ENCODE data around the gene XPA.

DNA sequence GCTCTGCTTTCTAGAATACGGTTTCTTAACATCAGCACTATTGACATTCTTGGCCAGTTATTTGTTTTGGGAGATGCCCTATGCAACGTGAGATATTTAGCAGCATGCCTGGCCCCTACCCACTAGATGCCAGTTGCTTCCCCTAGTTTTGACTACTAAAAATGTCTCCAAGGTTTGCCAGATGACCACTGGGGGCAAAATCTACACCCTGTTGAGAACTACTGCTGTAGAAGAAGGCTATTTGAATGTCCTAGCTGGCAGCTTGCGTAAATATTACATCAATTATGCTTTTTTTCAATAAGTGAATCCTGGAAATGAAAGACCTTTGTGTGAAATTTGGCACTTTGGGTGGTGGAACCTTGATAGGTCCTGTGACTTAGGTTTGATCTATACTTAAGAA, 58.5 kb downstream of the XPA start:
- TF ChIP-seq, protein P1, sequence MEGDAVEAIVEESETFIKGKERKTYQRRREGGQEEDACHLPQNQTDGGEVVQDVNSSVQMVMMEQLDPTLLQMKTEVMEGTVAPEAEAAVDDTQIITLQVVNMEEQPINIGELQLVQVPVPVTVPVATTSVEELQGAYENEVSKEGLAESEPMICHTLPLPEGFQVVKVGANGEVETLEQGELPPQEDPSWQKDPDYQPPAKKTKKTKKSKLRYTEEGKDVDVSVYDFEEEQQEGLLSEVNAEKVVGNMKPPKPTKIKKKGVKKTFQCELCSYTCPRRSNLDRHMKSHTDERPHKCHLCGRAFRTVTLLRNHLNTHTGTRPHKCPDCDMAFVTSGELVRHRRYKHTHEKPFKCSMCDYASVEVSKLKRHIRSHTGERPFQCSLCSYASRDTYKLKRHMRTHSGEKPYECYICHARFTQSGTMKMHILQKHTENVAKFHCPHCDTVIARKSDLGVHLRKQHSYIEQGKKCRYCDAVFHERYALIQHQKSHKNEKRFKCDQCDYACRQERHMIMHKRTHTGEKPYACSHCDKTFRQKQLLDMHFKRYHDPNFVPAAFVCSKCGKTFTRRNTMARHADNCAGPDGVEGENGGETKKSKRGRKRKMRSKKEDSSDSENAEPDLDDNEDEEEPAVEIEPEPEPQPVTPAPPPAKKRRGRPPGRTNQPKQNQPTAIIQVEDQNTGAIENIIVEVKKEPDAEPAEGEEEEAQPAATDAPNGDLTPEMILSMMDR (conservative IDR thresholded peaks at IDR 0.05 in 1 of 2, IDR thresholded peaks at IDR 0.05 in 1 of 2; ENCODE audit: low read depth in 1 of 2, low read length in 2 of 2): no peak
- TF ChIP-seq EZH2 (IDR thresholded peaks at IDR 0.05; ENCODE audit: low read length, missing control alignments): no peak

Data from fibroblast of lung (primary cell).